HEK293T (cell line): Measurements from ENCODE around the gene COL12A1.

Source experiments
- CTCF ChIA-PET: fragments of 350-600 bp; formaldehyde crosslinking; extraction: SDS; loops from one replicate; lab custom pipeline; 2021; ENCODE audit warnings: antibody characterized with exemption, inconsistent platforms; lab: Yijun Ruan, JAX
- POLR2A ChIA-PET: fragments of 350-600 bp; formaldehyde crosslinking; extraction: SDS; loops from one replicate; lab custom pipeline; 2020; ENCODE audit warnings: antibody characterized with exemption, inconsistent platforms; lab: Yijun Ruan, JAX
- DNase-seq: peaks from one replicate; pipeline ENCODE4 v3.0.0; 2012; ENCODE audit warnings: mixed read lengths; ENCODE audit errors: extremely low spot score
- ARNT ChIP-seq: fragments of 450-650 bp; IDR thresholded peaks from 2 replicates; pipeline ENCODE4 v1.6.1; 2017; ENCODE audit warnings: mild to moderate bottlenecking
- BHLHE40 ChIP-seq: fragments of 450-650 bp; IDR thresholded peaks from 2 replicates; pipeline ENCODE4 v1.6.1; 2016; ENCODE audit warnings: mild to moderate bottlenecking, moderate library complexity, borderline replicate concordance
- CTBP1 ChIP-seq: fragments of 450-650 bp; IDR thresholded peaks from 2 replicates; pipeline ENCODE4 v1.6.1; 2016; ENCODE audit warnings: borderline replicate concordance
- ELF4 ChIP-seq: fragments of 450-650 bp; IDR thresholded peaks from 2 replicates; pipeline ENCODE4 v1.6.1; 2017; ENCODE audit warnings: antibody characterized with exemption
- FOXA1 ChIP-seq: fragments of 450-650 bp; IDR thresholded peaks from 2 replicates; pipeline ENCODE4 v1.6.1; 2016; ENCODE audit warnings: mild to moderate bottlenecking
- FOXK2 ChIP-seq: fragments of 450-650 bp; IDR thresholded peaks from 2 replicates; pipeline ENCODE4 v1.6.1; 2016; ENCODE audit warnings: mild to moderate bottlenecking
- FOXM1 ChIP-seq: fragments of 450-650 bp; IDR thresholded peaks from 2 replicates; pipeline ENCODE4 v1.6.1; 2017; ENCODE audit warnings: mild to moderate bottlenecking, borderline replicate concordance
- HDGF ChIP-seq: fragments of 450-650 bp; IDR thresholded peaks from 2 replicates; pipeline ENCODE4 v1.6.1; 2017; ENCODE audit warnings: antibody characterized with exemption, borderline replicate concordance
- L3MBTL2 ChIP-seq: fragments of 450-650 bp; conservative IDR thresholded peaks from 2 replicates; pipeline ENCODE4 v1.6.1; 2016; ENCODE audit warnings: mild to moderate bottlenecking
- LEF1 ChIP-seq: fragments of 450-650 bp; IDR thresholded peaks from 2 replicates; pipeline ENCODE4 v1.6.1; 2017; ENCODE audit warnings: mild to moderate bottlenecking, borderline replicate concordance
- NFRKB ChIP-seq: fragments of 450-650 bp; IDR thresholded peaks from 2 replicates; pipeline ENCODE4 v1.6.1; 2016; ENCODE audit warnings: mild to moderate bottlenecking, moderate library complexity
- SP1 ChIP-seq: fragments of 450-650 bp; IDR thresholded peaks from 2 replicates; pipeline ENCODE4 v1.6.1; 2017
- SUZ12 ChIP-seq: fragments of 450-650 bp; IDR thresholded peaks from 2 replicates; pipeline ENCODE4 v1.6.1; 2016; ENCODE audit warnings: mild to moderate bottlenecking
- TARDBP ChIP-seq: fragments of 450-650 bp; IDR thresholded peaks from 2 replicates; pipeline ENCODE4 v1.6.1; 2016
- ZNF384 ChIP-seq: fragments of 450-650 bp; IDR thresholded peaks from 2 replicates; pipeline ENCODE4 v1.6.1; 2016
- TF ChIP-seq, protein P1 (sequence below): fragments of 450-650 bp; IDR thresholded peaks from 2 replicates; pipeline ENCODE4 v1.6.1; 2016

Gene COL12A1

DNA sequence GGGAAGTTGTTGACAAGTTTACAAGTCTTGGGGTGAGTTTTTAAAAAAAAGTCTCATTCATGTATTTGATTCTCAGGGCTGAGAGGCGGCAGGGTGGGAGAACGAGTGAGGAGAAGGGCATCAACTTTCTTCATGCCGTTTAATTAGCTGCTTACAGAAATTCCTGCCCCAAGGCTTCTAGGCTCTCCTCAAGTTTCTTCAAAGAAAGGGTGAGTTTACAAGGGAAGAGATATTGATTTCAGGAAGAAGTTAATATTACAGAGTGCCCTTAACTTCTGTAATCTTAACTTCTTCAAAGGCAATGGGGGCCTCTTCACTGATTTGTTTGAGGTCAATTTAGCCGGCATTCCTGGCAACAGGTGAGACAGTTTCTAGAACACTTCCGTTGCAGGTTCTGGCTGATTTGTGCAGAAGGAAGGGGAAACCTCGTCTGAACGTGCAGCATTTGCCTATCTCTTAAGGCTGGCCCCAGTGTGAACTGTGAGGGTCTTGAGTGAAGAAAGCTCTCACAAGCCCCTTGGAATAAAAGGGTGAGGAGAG is 3.4 kb upstream of the COL12A1 start:
- ChIA-PET POLR2A (no interaction called here), CTCF (interaction anchor here (0.5 to 2.2 kb wide), 22 partner anchors 8 to 1597 kb away, joined by 3 to 9 read pairs (median 3); no protein-coding TSS in a partner anchor)
- DNase-seq = no peak
- TF ChIP-seq FOXK2 (no peak), L3MBTL2 (no peak), ELF4 (no peak), BHLHE40 (no peak), SUZ12 (no peak), FOXM1 (no peak), CTBP1 (no peak), ARNT (no peak), HDGF (no peak), LEF1 (no peak), NFRKB (no peak), TARDBP (no peak), FOXA1 (no peak), ZNF384 (no peak), SP1 (no peak)
- TF ChIP-seq, protein P1, sequence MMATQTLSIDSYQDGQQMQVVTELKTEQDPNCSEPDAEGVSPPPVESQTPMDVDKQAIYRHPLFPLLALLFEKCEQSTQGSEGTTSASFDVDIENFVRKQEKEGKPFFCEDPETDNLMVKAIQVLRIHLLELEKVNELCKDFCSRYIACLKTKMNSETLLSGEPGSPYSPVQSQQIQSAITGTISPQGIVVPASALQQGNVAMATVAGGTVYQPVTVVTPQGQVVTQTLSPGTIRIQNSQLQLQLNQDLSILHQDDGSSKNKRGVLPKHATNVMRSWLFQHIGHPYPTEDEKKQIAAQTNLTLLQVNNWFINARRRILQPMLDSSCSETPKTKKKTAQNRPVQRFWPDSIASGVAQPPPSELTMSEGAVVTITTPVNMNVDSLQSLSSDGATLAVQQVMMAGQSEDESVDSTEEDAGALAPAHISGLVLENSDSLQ = no peak

DNA sequence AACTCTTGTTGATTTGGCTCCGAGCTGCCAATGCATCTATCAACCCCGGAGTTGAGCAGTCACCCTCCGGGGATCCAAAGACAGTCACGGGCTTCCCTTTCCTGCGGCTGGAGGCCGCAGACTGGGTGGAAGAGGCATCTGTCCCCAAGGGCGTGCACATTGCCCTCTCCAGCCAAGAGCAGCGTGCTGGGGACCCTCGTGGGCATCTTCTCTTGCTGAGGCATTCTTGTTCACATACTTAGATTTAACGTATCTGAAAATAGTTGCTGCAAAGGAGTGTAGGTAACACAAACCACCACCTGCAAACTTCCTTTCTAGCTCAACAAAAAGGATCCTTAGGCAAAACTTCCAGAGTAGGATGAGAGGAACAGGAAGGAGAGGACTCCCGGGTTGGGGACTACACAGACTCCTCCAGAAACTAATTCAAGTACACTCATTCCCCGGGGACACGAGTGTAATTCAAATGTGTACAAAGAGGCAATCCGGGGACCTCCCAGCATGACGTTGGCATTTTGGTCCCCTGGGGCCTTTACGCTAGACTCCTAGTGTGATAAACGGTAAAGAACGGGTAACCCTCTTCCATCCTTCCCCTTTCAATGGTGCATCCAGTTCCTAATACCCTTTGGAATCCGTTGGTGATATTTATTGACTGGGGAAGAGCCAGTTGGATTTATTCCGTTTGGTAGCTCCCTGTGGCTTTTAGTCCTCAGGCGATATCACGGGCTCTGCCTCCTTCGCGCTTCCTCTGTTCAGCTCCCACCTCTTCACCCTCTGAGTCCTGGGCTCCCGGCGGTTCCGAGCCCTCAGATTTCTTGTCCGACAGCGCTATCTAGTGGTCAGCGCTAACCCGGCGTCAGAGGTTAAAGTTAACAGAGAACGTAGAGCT is 2.7 kb upstream of the COL12A1 start:
- POLR2A ChIA-PET = no interaction called here
- DNase-seq = peak; percentile 74
- CTCF ChIA-PET = interaction anchor here (0.5 to 2.2 kb wide), 29 partner anchors 9 to 1597 kb away, joined by 3 to 9 read pairs (median 3); no protein-coding TSS in a partner anchor
- TF ChIP-seq CTBP1 (peak; percentile 27; the same call in 1 of the 2 replicates), LEF1 (no peak)

DNA sequence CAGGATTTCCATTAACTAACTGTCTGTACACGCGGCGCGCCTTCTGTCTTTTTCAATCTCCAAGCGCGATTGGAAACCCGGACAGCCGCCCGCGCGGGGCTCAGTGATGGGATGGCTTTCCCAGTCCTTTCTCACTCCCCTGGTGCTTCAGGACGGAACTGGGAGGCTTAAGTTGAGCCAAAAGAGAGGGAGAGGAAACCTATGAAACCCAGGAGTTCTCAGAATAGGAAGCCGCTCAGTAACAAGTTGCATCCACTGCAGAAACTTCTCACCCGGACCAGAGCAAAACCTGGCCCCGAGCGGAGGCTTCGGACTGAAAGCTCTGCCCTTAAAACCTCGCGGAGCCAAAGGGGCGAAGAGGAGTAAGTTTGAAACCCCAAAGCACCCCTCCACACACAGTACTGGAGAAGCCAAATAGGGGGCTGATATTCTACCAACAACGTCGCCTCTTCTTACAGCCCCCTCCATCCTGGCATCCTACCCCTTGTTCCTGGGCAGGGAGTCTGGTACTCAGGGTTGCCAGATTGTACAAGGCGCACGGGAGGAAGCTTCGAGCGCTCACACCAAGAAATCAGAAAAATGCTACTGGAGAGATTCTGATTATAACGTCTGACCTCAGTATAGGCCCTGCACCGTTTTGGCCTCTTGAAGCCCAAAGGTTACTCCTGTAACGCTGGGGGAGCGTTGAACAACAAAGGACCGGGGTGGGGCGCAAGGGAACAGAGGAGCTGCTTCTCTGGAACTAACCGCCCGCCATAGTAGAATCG is 906 bp upstream of the COL12A1 start:
- DNase-seq = no peak
- TF ChIP-seq L3MBTL2 (no peak), HDGF (no peak), ELF4 (no peak), NFRKB (no peak), FOXM1 (no peak), TARDBP (no peak), FOXA1 (no peak)
- ChIA-PET POLR2A (no interaction called here), CTCF (interaction anchor here (0.7 kb wide), 1 partner anchor 307 kb away, joined by 3 read pairs; no protein-coding TSS in a partner anchor)

DNA sequence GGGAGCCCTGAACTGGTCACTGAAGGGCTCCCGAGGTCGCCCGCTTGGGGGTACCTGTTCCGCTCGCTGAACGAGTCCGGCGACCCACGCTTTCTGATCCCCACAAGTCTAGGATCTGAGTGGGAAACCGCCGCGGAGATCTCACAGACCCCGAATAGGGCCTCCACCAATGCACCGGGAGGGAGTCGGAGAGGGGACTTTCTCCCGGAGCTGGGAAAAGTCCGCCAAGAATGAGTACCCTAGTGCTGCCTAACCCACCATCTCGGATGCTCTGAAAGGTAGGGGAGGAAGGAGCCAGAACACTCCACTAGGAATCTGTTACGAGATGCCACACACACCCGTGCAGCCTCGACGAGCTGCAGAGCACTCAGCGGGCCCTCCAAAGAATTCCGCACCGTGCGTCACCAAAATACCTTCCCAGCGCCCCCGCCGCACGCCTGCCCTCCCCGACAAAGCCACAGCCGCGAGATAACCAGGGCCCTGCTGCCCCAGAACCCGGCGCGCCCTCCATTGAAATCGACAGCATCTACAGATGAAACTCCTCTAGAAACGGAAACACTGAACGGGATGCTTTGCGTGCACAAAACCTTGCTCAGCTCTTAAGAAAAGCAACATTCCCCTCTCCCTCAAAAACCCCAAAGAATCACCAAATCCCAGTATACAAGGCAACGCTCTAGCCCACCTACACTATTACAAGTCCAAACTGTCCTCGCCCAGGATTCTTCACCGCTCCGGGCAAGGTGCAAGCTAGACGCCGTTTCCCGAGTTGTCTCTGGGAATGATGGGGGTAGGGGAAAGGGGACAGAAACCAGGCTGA is 686 bp downstream of the COL12A1 start:
- ChIA-PET CTCF (interaction anchor here (0.5 to 2.1 kb wide), 10 partner anchors 12 to 1593 kb away, joined by 3 to 8 read pairs (median 3); no protein-coding TSS in a partner anchor), POLR2A (no interaction called here)
- no peak for DNase-seq
- no peak for TF ChIP-seq BHLHE40
- no peak for TF ChIP-seq SUZ12
- TF ChIP-seq NFRKB = no peak
- TF ChIP-seq ELF4 = no peak
- TF ChIP-seq ZNF384 = no peak
- TF ChIP-seq CTBP1 = no peak
- no peak for TF ChIP-seq SP1
- TF ChIP-seq HDGF = no peak
- no peak for TF ChIP-seq FOXA1
- TF ChIP-seq L3MBTL2 = no peak
- no peak for TF ChIP-seq FOXK2
- no peak for TF ChIP-seq ARNT
- TF ChIP-seq TARDBP = no peak
- TF ChIP-seq, protein P1 = no peak
- TF ChIP-seq FOXM1 = no peak
- no peak for TF ChIP-seq LEF1

DNA sequence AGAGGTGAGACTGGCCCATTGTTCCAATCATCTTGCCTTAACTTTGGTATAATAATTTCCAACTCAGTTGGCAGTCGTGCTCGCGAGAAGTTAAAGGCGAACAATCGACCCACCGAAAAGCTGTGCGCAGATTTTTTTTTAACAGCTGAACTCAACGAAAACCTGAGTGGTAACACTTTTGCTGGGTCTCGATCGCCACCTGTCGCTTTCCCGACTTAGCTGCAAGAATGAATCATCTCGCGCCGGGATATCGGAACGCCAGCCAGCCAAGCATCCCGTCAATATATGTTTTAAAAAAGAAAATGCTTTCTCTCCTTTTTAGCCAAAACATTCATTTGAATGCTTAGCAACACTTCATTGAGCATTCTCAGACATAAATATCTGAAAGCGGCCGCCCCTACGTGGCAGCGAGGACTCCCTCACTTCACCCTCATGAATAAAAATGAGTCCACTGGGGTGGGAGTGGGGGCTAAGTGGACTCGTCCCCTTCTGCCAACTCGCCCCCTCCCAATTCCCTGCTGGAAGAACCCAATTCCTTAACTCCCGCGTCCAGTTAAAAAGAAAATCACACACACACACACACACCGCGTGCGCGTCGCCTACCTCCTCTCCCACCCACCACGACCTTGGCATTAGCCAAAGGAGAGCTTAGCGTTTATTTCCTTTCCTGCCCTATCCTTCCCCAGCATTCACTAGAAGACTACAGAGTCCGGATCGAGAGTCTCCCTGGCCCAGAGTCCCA is 1.5 kb downstream of the COL12A1 start:
- ChIA-PET POLR2A (no interaction called here), CTCF (interaction anchor here (0.5 to 2.1 kb wide), 12 partner anchors 30 to 1466 kb away, joined by 3 to 8 read pairs (median 3); no protein-coding TSS in a partner anchor)
- peak; percentile 73 for DNase-seq
- TF ChIP-seq ARNT (no peak), ZNF384 (peak; percentile 88), NFRKB (no peak), L3MBTL2 (0 out of 2 replicates have a peak, but pooled peaks have one; percentile 12), SUZ12 (no peak), FOXM1 (no peak), FOXK2 (no peak), ELF4 (no peak), LEF1 (no peak), CTBP1 (no peak), FOXA1 (no peak), SP1 (no peak), TARDBP (no peak)
- TF ChIP-seq, protein P1 = no peak
